Measurements from ENCODE around the gene CNIH3. TPM values are rescaled to one million over a fixed set of nuclear protein-coding genes. Genes with fewer than 3 reads are reported as not detected.

Gene CNIH3
- total RNA-seq, 1 donor from 2014 or later, result 4.2 TPM

- no peak for DNase-seq (ENCODE audit: extremely low spot score, unreplicated experiment)
- no peak for TF ChIP-seq CTCF (IDR thresholded peaks at IDR 0.05)
- Mint-ChIP-seq H3K4me3 (ENCODE audit: unreplicated experiment) (no peak overlapping the region), H3K27me3 (ENCODE audit: unreplicated experiment) (peaks cover 15% of the 10 kb centered on the region), H3K36me3 (ENCODE audit: unreplicated experiment) (no peaks in the 10 kb centered on the region), H3K27ac (ENCODE audit: unreplicated experiment) (no peak overlapping the region), H3K9me3 (ENCODE audit: unreplicated experiment) (no peaks in the 10 kb centered on the region), H3K4me1 (ENCODE audit: unreplicated experiment) (no peaks in the 10 kb centered on the region)
Observed at GRCh38 chr1:224670506-224670905, 54.4 kb downstream of the CNIH3 start.

- Mint-ChIP-seq H3K9me3 (ENCODE audit: unreplicated experiment) (no peaks in the 10 kb centered on the region), H3K36me3 (ENCODE audit: unreplicated experiment) (no peaks in the 10 kb centered on the region), H3K4me3 (ENCODE audit: unreplicated experiment) (no peak overlapping the region), H3K27ac (ENCODE audit: unreplicated experiment) (no peak overlapping the region), H3K4me1 (ENCODE audit: unreplicated experiment) (no peaks in the 10 kb centered on the region), H3K27me3 (ENCODE audit: unreplicated experiment) (peaks cover 18% of the 10 kb centered on the region)
- no peak for DNase-seq (ENCODE audit: extremely low spot score, unreplicated experiment)
- TF ChIP-seq CTCF (IDR thresholded peaks at IDR 0.05), result no peak
Observed at GRCh38 chr1:224671076-224671475, 55.0 kb downstream of the CNIH3 start.

- Mint-ChIP-seq H3K27me3 (ENCODE audit: unreplicated experiment) (peaks cover 19% of the 10 kb centered on the region), H3K36me3 (ENCODE audit: unreplicated experiment) (no peaks in the 10 kb centered on the region), H3K4me1 (ENCODE audit: unreplicated experiment) (no peaks in the 10 kb centered on the region), H3K4me3 (ENCODE audit: unreplicated experiment) (no peak overlapping the region), H3K9me3 (ENCODE audit: unreplicated experiment) (no peaks in the 10 kb centered on the region), H3K27ac (ENCODE audit: unreplicated experiment) (no peak overlapping the region)
- DNase-seq (ENCODE audit: extremely low spot score, unreplicated experiment), result no peak
- TF ChIP-seq CTCF (IDR thresholded peaks at IDR 0.05), result no peak
Observed at GRCh38 chr1:224673141-224673540, 57.0 kb downstream of the CNIH3 start.

- no peak for DNase-seq (ENCODE audit: extremely low spot score, unreplicated experiment)
- peaks cover 26% of the 10 kb centered on the region for H3K27me3 Mint-ChIP-seq (ENCODE audit: unreplicated experiment)
- TF ChIP-seq CTCF (IDR thresholded peaks at IDR 0.05), result no peak
- no peak overlapping the region for H3K4me3 Mint-ChIP-seq (ENCODE audit: unreplicated experiment)
- H3K4me1 Mint-ChIP-seq (ENCODE audit: unreplicated experiment), result no peaks in the 10 kb centered on the region
- no peak overlapping the region for H3K27ac Mint-ChIP-seq (ENCODE audit: unreplicated experiment)
- H3K9me3 Mint-ChIP-seq (ENCODE audit: unreplicated experiment), result no peaks in the 10 kb centered on the region
- H3K36me3 Mint-ChIP-seq (ENCODE audit: unreplicated experiment), result no peaks in the 10 kb centered on the region
Observed at GRCh38 chr1:224675590-224675989, 59.5 kb downstream of the CNIH3 start.

GRCh38 chr1:224676551-224676950 lies 60.4 kb downstream of the CNIH3 start:
- DNase-seq (ENCODE audit: extremely low spot score, unreplicated experiment), result no peak
- Mint-ChIP-seq H3K27me3 (ENCODE audit: unreplicated experiment) (peaks cover 30% of the 10 kb centered on the region), H3K4me3 (ENCODE audit: unreplicated experiment) (no peak overlapping the region), H3K9me3 (ENCODE audit: unreplicated experiment) (no peaks in the 10 kb centered on the region), H3K36me3 (ENCODE audit: unreplicated experiment) (no peaks in the 10 kb centered on the region), H3K4me1 (ENCODE audit: unreplicated experiment) (no peaks in the 10 kb centered on the region), H3K27ac (ENCODE audit: unreplicated experiment) (no peak overlapping the region)
- no peak for TF ChIP-seq CTCF (IDR thresholded peaks at IDR 0.05)

All from osteocyte (in vitro differentiated cells).